Measurements from ENCODE around the gene PCP4L1.
"Not testable (repeated sequence)": the region's sequence is repeated elsewhere in the genome, so short reads cannot be mapped to it uniquely, and the experiment has no call there.

PCP4L1 gene

GRCh38 chr1:161251579-161251978 lies 7.0 kb upstream of the PCP4L1 start:
- H3K4me3 ChIP-seq (ENCODE audit: insufficient read depth, low read depth, low read length), result no peak overlapping the region
- H3K27me3 ChIP-seq (ENCODE audit: control insufficient read depth, insufficient read depth, low read length, poor library complexity, severe bottlenecking), result no peaks in the 10 kb centered on the region
- H3K4me1 ChIP-seq (ENCODE audit: control insufficient read depth, insufficient read depth, low read length), result no peaks in the 10 kb centered on the region
- no peaks in the 10 kb centered on the region for H3K36me3 ChIP-seq (ENCODE audit: control insufficient read depth, insufficient read depth, low read length)
- no peak overlapping the region for H3K27ac ChIP-seq (ENCODE audit: insufficient read depth, low read depth, low read length, poor library complexity, severe bottlenecking)
- no peaks in the 10 kb centered on the region for H3K9me3 ChIP-seq (ENCODE audit: control insufficient read depth, low read length)
- 92 to 95% methylated on average over 8 of the region's 8 CpGs for WGBS, 2 experiments

DNA sequence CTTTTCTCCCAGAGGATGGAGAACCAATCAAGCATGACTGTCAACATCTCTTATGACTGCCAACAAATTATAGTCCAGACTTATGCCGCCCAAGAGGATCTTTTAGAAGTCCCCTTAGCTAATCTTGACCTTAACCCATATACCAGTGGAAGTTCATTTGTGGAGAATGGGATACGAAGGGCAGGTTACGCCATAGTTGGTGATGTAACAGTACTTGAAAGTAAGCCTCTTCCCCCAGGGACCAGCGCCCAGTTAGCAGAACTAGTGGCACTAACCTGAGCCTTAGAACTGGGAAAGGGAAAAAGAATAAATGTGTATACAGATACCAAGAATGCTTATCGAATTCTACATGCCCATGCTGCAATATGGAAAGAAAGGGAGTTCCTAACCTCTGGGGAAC lies 3.2 kb upstream of the PCP4L1 start:
- peaks cover 30% of the 10 kb centered on the region for H3K27me3 ChIP-seq (ENCODE audit: control insufficient read depth, insufficient read depth, low read length, poor library complexity, severe bottlenecking)
- H3K36me3 ChIP-seq (ENCODE audit: control insufficient read depth, insufficient read depth, low read length); H3K27ac ChIP-seq (ENCODE audit: insufficient read depth, low read depth, low read length, poor library complexity, severe bottlenecking); H3K4me3 ChIP-seq (ENCODE audit: insufficient read depth, low read depth, low read length); H3K9me3 ChIP-seq (ENCODE audit: control insufficient read depth, low read length); H3K4me1 ChIP-seq (ENCODE audit: control insufficient read depth, insufficient read depth, low read length): not testable (repeated sequence)
- WGBS, 2 experiments, result 87 to 95% methylated on average over 5 of the region's 5 CpGs

DNA sequence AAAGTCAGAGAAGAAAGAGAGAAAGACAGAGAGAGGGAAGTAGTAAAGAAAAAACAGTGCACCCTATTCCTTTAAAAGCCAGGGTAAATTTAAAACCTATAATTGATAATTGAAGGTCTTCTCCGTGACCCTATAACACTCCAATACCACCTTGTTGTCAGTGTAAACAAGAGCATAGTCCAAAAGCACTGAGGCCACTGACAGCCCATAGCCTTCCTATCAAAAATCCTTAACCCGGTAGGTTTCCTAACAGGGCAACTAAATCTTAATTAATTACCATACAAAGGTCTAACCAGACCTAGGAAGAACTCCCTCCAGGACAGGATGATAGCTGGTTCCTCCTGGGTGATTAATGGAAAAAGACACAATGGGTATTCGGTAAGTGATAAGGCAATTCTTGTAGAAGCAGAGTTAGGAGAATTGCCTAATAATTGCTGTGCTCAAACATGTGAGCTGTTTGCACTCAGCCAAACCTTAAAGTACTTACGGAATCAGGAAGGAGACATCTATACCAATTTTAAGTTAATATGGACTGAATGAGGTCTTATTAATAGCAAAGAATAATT lies 2.5 kb upstream of the PCP4L1 start:
- not testable (repeated sequence) for H3K27ac ChIP-seq (ENCODE audit: insufficient read depth, low read depth, low read length, poor library complexity, severe bottlenecking); H3K4me1 ChIP-seq (ENCODE audit: control insufficient read depth, insufficient read depth, low read length); H3K36me3 ChIP-seq (ENCODE audit: control insufficient read depth, insufficient read depth, low read length); H3K4me3 ChIP-seq (ENCODE audit: insufficient read depth, low read depth, low read length); H3K9me3 ChIP-seq (ENCODE audit: control insufficient read depth, low read length)
- 93% methylated on average over 3 to 4 of the region's 4 CpGs for WGBS, 2 experiments
- peaks cover 38% of the 10 kb centered on the region for H3K27me3 ChIP-seq (ENCODE audit: control insufficient read depth, insufficient read depth, low read length, poor library complexity, severe bottlenecking)

DNA sequence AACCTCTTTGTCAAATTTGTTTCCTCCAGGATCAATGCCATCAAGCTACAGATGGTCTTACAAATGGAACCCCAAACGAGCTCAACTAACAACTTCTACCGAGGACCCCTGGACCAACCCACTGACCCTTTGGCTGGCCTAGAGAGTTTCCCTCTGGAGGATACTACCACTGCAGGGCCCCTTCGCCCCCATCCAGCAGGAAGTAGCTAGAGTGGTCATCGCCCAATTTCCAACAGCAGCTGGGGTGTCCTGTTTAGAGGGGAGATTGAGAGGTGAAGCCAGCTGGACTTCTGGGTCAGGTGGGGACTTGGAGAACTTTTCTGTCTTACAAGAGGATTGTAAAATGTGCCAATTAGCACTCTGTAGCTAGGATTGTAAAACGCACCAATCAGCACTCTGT lies 1.4 kb upstream of the PCP4L1 start:
- peaks cover 42% of the 10 kb centered on the region for H3K27me3 ChIP-seq (ENCODE audit: control insufficient read depth, insufficient read depth, low read length, poor library complexity, severe bottlenecking)
- H3K27ac ChIP-seq (ENCODE audit: insufficient read depth, low read depth, low read length, poor library complexity, severe bottlenecking); H3K9me3 ChIP-seq (ENCODE audit: control insufficient read depth, low read length); H3K4me1 ChIP-seq (ENCODE audit: control insufficient read depth, insufficient read depth, low read length); H3K36me3 ChIP-seq (ENCODE audit: control insufficient read depth, insufficient read depth, low read length); H3K4me3 ChIP-seq (ENCODE audit: insufficient read depth, low read depth, low read length): not testable (repeated sequence)
- 95 to 96% methylated on average over 5 of the region's 5 CpGs for WGBS, 2 experiments

GRCh38 chr1:161259345-161259702 lies 779 bp downstream of the PCP4L1 start:
- Histone ChIP-seq H3K27me3 (ENCODE audit: control insufficient read depth, insufficient read depth, low read length, poor library complexity, severe bottlenecking) (peaks cover 42% of the 10 kb centered on the region), H3K27ac (ENCODE audit: insufficient read depth, low read depth, low read length, poor library complexity, severe bottlenecking) (no peak overlapping the region), H3K9me3 (ENCODE audit: control insufficient read depth, low read length) (peaks cover 4% of the 10 kb centered on the region), H3K4me1 (ENCODE audit: control insufficient read depth, insufficient read depth, low read length) (peaks cover 6% of the 10 kb centered on the region), H3K4me3 (ENCODE audit: insufficient read depth, low read depth, low read length) (no peak overlapping the region), H3K36me3 (ENCODE audit: control insufficient read depth, insufficient read depth, low read length) (no peaks in the 10 kb centered on the region)
- 41 to 44% methylated on average over 6 of the region's 6 CpGs for WGBS, 2 experiments

- Histone ChIP-seq H3K4me3 (ENCODE audit: insufficient read depth, low read depth, low read length) (no peak overlapping the region), H3K27ac (ENCODE audit: insufficient read depth, low read depth, low read length, poor library complexity, severe bottlenecking) (no peak overlapping the region), H3K9me3 (ENCODE audit: control insufficient read depth, low read length) (peaks cover 4% of the 10 kb centered on the region), H3K36me3 (ENCODE audit: control insufficient read depth, insufficient read depth, low read length) (no peaks in the 10 kb centered on the region), H3K4me1 (ENCODE audit: control insufficient read depth, insufficient read depth, low read length) (peaks cover 6% of the 10 kb centered on the region), H3K27me3 (ENCODE audit: control insufficient read depth, insufficient read depth, low read length, poor library complexity, severe bottlenecking) (peaks cover 42% of the 10 kb centered on the region)
- WGBS, 2 experiments, result 67 to 80% methylated on average over 1 of the region's 1 CpG
Measured at GRCh38 chr1:161259765-161260164, 1.2 kb downstream of the PCP4L1 start.

DNA sequence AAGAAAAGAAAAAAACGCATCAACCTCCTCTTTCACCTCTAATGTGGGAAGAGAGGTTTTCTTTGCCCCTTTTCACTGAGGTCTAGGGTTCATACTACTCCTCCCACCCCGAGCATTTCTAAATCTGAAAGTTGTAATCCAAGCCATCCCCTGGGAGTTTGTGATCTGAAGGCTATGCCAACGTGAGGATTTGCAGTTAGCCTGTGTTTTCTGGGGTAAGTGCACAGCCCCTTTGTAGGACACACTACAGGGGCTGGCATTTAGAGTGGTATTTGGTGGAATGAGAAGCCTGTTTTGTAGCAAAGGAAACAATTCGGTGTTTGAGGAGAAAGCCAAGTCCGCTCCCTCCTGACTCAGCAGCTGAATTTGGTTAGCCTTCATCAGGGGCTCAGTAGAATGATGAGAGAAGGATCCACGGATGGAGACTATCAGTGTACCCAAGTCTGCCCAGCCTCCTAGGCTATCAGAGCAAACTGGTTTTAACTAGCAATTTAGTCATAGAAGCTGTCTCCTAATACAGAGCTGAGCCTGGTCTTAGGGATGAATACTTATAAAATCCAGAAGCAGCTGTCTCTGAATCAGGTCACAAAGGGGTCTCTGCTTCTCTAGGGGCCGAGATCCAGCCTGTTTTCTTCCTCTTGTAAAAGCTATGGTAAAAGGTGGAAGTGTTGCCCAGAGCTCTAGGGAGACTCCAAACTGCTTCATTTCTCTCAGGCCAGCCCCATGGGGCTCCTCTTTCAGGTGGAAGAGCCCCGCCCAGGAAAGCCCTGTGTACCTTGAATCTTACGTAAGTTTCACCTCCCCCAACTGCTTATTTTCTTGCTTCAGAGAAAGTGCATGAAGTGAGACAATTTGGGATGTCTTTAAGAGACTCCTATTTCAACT lies 2.1 kb downstream of the PCP4L1 start:
- peaks cover 42% of the 10 kb centered on the region for H3K27me3 ChIP-seq (ENCODE audit: control insufficient read depth, insufficient read depth, low read length, poor library complexity, severe bottlenecking)
- no peak overlapping the region for H3K4me3 ChIP-seq (ENCODE audit: insufficient read depth, low read depth, low read length)
- 71 to 74% methylated on average over 7 to 9 of the region's 9 CpGs for WGBS, 2 experiments
- H3K4me1 ChIP-seq (ENCODE audit: control insufficient read depth, insufficient read depth, low read length), result peaks cover 6% of the 10 kb centered on the region
- H3K27ac ChIP-seq (ENCODE audit: insufficient read depth, low read depth, low read length, poor library complexity, severe bottlenecking), result no peak overlapping the region
- peaks cover 4% of the 10 kb centered on the region for H3K9me3 ChIP-seq (ENCODE audit: control insufficient read depth, low read length)
- H3K36me3 ChIP-seq (ENCODE audit: control insufficient read depth, insufficient read depth, low read length), result no peaks in the 10 kb centered on the region

- no peaks in the 10 kb centered on the region for H3K36me3 ChIP-seq (ENCODE audit: control insufficient read depth, insufficient read depth, low read length)
Measured at GRCh38 chr1:161261261-161262235, 3.0 kb downstream of the PCP4L1 start.

DNA sequence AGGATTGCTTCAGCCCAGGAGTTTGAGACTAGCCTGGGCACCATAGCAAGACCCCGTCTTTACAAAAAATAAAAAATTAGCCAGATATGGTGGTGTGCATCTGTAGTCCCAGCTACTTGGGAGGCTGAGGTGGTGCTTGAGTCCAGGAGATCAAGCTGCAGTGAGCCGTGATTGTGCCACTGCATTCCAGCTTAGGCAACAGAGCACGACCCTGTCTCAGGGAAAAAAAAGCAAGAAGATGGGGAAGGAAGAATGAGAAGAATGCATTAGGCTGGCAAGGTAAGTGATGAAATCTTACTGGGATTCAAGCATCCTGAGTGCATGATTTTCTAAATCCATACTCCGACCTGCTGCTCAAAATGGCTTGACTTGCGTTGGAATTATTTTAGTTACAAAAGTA lies 6.8 kb downstream of the PCP4L1 start:
- Histone ChIP-seq H3K27me3 (ENCODE audit: control insufficient read depth, insufficient read depth, low read length, poor library complexity, severe bottlenecking) (peaks cover 12% of the 10 kb centered on the region), H3K36me3 (ENCODE audit: control insufficient read depth, insufficient read depth, low read length) (no peaks in the 10 kb centered on the region), H3K4me3 (ENCODE audit: insufficient read depth, low read depth, low read length) (no peak overlapping the region), H3K4me1 (ENCODE audit: control insufficient read depth, insufficient read depth, low read length) (peaks cover 4% of the 10 kb centered on the region), H3K9me3 (ENCODE audit: control insufficient read depth, low read length) (no peaks in the 10 kb centered on the region), H3K27ac (ENCODE audit: insufficient read depth, low read depth, low read length, poor library complexity, severe bottlenecking) (no peak overlapping the region)
- 85 to 88% methylated on average over 5 of the region's 5 CpGs for WGBS, 2 experiments

More at GRCh38 chr1:161261261-161262235, 3.0 kb downstream of the PCP4L1 start:
- Histone ChIP-seq H3K27ac (ENCODE audit: insufficient read depth, low read depth, low read length, poor library complexity, severe bottlenecking) (no peak overlapping the region), H3K4me3 (ENCODE audit: insufficient read depth, low read depth, low read length) (no peak overlapping the region), H3K9me3 (ENCODE audit: control insufficient read depth, low read length) (peaks cover 4% of the 10 kb centered on the region), H3K4me1 (ENCODE audit: control insufficient read depth, insufficient read depth, low read length) (peaks cover 7% of the 10 kb centered on the region), H3K27me3 (ENCODE audit: control insufficient read depth, insufficient read depth, low read length, poor library complexity, severe bottlenecking) (peaks cover 42% of the 10 kb centered on the region)
- 75 to 89% methylated on average over 11 of the region's 12 CpGs for WGBS, 2 experiments

DNA sequence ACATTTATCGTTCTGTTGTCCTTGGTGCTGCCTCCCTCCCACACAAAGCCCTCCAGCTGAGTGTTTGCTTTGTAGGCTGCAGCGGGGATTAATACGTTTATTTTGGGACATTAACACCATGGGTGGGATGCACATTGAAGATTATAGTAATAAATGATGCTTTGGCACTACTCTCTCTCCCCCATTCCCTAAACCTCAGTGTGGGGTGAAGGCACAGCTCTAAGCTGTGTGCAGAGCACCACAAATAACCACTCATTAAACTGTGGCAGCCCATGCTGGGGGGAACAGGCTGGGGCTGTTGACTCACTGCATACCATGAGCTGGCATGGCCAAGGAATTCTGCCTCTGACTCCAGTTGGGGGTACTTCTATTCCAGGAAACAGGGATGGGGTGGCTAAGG lies 7.7 kb downstream of the PCP4L1 start:
- WGBS, 2 experiments, result 40 to 56% methylated on average over 1 to 3 of the region's 3 CpGs
- peaks cover 4% of the 10 kb centered on the region for H3K4me1 ChIP-seq (ENCODE audit: control insufficient read depth, insufficient read depth, low read length)
- H3K9me3 ChIP-seq (ENCODE audit: control insufficient read depth, low read length), result no peaks in the 10 kb centered on the region
- H3K27me3 ChIP-seq (ENCODE audit: control insufficient read depth, insufficient read depth, low read length, poor library complexity, severe bottlenecking), result peaks cover 3% of the 10 kb centered on the region
- no peak overlapping the region for H3K27ac ChIP-seq (ENCODE audit: insufficient read depth, low read depth, low read length, poor library complexity, severe bottlenecking)
- H3K4me3 ChIP-seq (ENCODE audit: insufficient read depth, low read depth, low read length), result no peak overlapping the region
- no peaks in the 10 kb centered on the region for H3K36me3 ChIP-seq (ENCODE audit: control insufficient read depth, insufficient read depth, low read length)

Measured in ectodermal cell (in vitro differentiated cells).